Fibroblast of lung (primary cell): ENCODE results near the gene GP1BB. TPM values are rescaled to one million over a fixed set of nuclear protein-coding genes. Genes with fewer than 3 reads are reported as not detected.

Experiments used
- DNase-seq, 2 donors: peaks; one replicate each; pipeline versions ENCODE4 v3.0.0 to v3.0.0-alpha.2; 2010; ENCODE audit warnings: low read depth in 2 of 2
- H2AFZ ChIP-seq: 2 replicates; pipeline ENCODE4 v1.5.1; 2012; ENCODE audit warnings: low read length, control low read depth, inconsistent platforms
- H3K27ac ChIP-seq: 2 replicates; pipeline ENCODE4 v1.5.1; 2011; ENCODE audit warnings: low read length, control low read depth; ENCODE audit not compliant: insufficient read depth
- H3K27me3 ChIP-seq: 2 replicates; pipeline ENCODE4 v1.5.1; 2011; ENCODE audit warnings: mild to moderate bottlenecking, low read length; ENCODE audit not compliant: control insufficient read depth, insufficient read depth
- H3K36me3 ChIP-seq: 2 replicates; pipeline ENCODE4 v1.5.1; 2011; ENCODE audit warnings: low read length; ENCODE audit not compliant: control insufficient read depth, insufficient read depth
- H3K4me1 ChIP-seq: 2 replicates; pipeline ENCODE4 v1.5.1; 2011; ENCODE audit warnings: low read length; ENCODE audit not compliant: control insufficient read depth, insufficient read depth; ENCODE audit errors: extremely low read depth
- H3K4me2 ChIP-seq: 2 replicates; pipeline ENCODE4 v1.5.1; 2011; ENCODE audit warnings: low read length, control low read depth; ENCODE audit not compliant: insufficient read depth; ENCODE audit errors: extremely low read depth
- H3K4me3 ChIP-seq, 4 experiments: fragments of 200-600 bp in 1 of 4; sonication (generic) in 1 of 4; replicated peaks in 1 of 4; 2 replicates each; pipeline ENCODE4 v1.5.1; 2011 to 2016; ENCODE audit warnings: low read length in 4 of 4, low read depth in 3 of 4, mild to moderate bottlenecking in 3 of 4, control low read depth in 2 of 4, inconsistent platforms in 1 of 4, mixed read lengths in 1 of 4; ENCODE audit not compliant: insufficient read depth in 1 of 4; ENCODE audit errors: control extremely low read depth in 1 of 4
- H3K79me2 ChIP-seq: 2 replicates; pipeline ENCODE4 v1.5.1; 2012; ENCODE audit warnings: mild to moderate bottlenecking, low read length, inconsistent platforms; ENCODE audit not compliant: control insufficient read depth, insufficient read depth
- H3K9ac ChIP-seq: 2 replicates; pipeline ENCODE4 v1.5.1; 2011; ENCODE audit warnings: mild to moderate bottlenecking, low read length, control low read depth; ENCODE audit not compliant: insufficient read depth
- H3K9me3 ChIP-seq: 2 replicates; pipeline ENCODE4 v1.5.1; 2012; ENCODE audit warnings: low read depth, low read length; ENCODE audit not compliant: control insufficient read depth, insufficient read depth
- H4K20me1 ChIP-seq: 2 replicates; pipeline ENCODE4 v1.5.1; 2011; ENCODE audit warnings: low read length; ENCODE audit not compliant: control insufficient read depth, insufficient read depth; ENCODE audit errors: extremely low read depth
- CTCF ChIP-seq, 2 donors: IDR thresholded peaks in 1 of 2; conservative IDR thresholded peaks in 1 of 2; 1 replicate in 1 of 2; 2 replicates in 1 of 2; pipeline ENCODE4 v1.5.1; 2011 to 2012; ENCODE audit warnings: low read length in 2 of 2, control low read depth in 1 of 2, inconsistent platforms in 1 of 2, low read depth in 1 of 2, mild to moderate bottlenecking in 1 of 2
- EZH2 ChIP-seq: IDR thresholded peaks from 2 replicates; pipeline ENCODE4 v1.5.1; 2012; ENCODE audit warnings: low read length, control low read depth, mild to moderate bottlenecking; ENCODE audit errors: missing control alignments
- polyA plus RNA-seq, 2 donors: library from polyadenylated mRNA; depleted of rRNA in 1 of 2; stranded (reverse) in 1 of 2; unstranded in 1 of 2; fragments of >200 nt; gene quantifications; 2 replicates each; pipeline ENCODE4 v1.2.1, GENCODE V29; 2011 to 2012; ENCODE audit warnings: missing spikeins in 1 of 2
- total RNA-seq: library from RNA; depleted of rRNA; stranded (reverse); fragments of >200 nt; gene quantifications from 2 replicates; pipeline ENCODE4 v1.2.1, GENCODE V29; 2014

The GP1BB gene
- total and polyA plus RNA-seq, 2 donors (not counting 1 experiment from before 2014, with no cell fraction given) = 0.50 to 1.8 TPM

GRCh38 chr22:19759427-19760057 lies 36.2 kb downstream of the GP1BB start:
- H4K20me1 ChIP-seq = no peaks in the 10 kb centered on the region
- H3K4me1 ChIP-seq = no peaks in the 10 kb centered on the region
- TF ChIP-seq CTCF (conservative IDR thresholded peaks at IDR 0.05 in 1 of 2, IDR thresholded peaks at IDR 0.05 in 1 of 2; ENCODE audit: low read depth in 1 of 2, low read length in 2 of 2) (no peak), EZH2 (peak; percentile 98)
- H3K9me3 ChIP-seq = no peaks in the 10 kb centered on the region
- H3K79me2 ChIP-seq = no peaks in the 10 kb centered on the region
- DNase-seq = no peak
- H2AFZ ChIP-seq = no peak overlapping the region
- peaks cover 74% of the 10 kb centered on the region for H3K27me3 ChIP-seq
- no peak overlapping the region for H3K27ac ChIP-seq
- H3K4me3 ChIP-seq = no peak overlapping the region
- no peaks in the 10 kb centered on the region for H3K36me3 ChIP-seq
- H3K4me2 ChIP-seq = peak overlapping the region; percentile 32
- no peak overlapping the region for H3K9ac ChIP-seq

GRCh38 chr22:19760058-19760950 lies 37.0 kb downstream of the GP1BB start, which contains the start of gene TBX1:
TSS of gene TBX1 (plus strand) at chr22:19760778. CDS start at chr22:19760844, 66 bp downstream.
- Histone ChIP-seq H3K4me2 (peak within 1 kb of the TSS; percentile 32), H4K20me1 (no peaks in the 10 kb centered on the region), H3K9me3 (no peaks in the 10 kb centered on the region), H3K79me2 (no peaks in the 10 kb centered on the region), H3K9ac (no peak within 1 kb of the TSS), H3K27ac (no peak within 1 kb of the TSS), H3K4me1 (no peaks in the 10 kb centered on the region), H2AFZ (no peak within 1 kb of the TSS), H3K4me3 (no peak within 1 kb of the TSS), H3K36me3 (no peaks in the 10 kb centered on the region), H3K27me3 (peaks cover 76% of the 10 kb centered on the region)
- DNase-seq = no peak
- peak; percentile 67 for TF ChIP-seq EZH2
- TF ChIP-seq CTCF (conservative IDR thresholded peaks at IDR 0.05 in 1 of 2, IDR thresholded peaks at IDR 0.05 in 1 of 2; ENCODE audit: low read depth in 1 of 2, low read length in 2 of 2) = no peak

GRCh38 chr22:19760951-19761724 lies 37.8 kb downstream of the GP1BB start:
- no peak for DNase-seq
- Histone ChIP-seq H3K9me3 (no peaks in the 10 kb centered on the region), H3K27ac (no peak overlapping the region), H3K4me2 (no peak overlapping the region), H2AFZ (no peak overlapping the region), H3K27me3 (peaks cover 75% of the 10 kb centered on the region), H3K4me1 (no peaks in the 10 kb centered on the region), H4K20me1 (no peaks in the 10 kb centered on the region), H3K79me2 (no peaks in the 10 kb centered on the region), H3K4me3 (no peak overlapping the region), H3K9ac (no peak overlapping the region), H3K36me3 (no peaks in the 10 kb centered on the region)
- no peak for TF ChIP-seq CTCF (conservative IDR thresholded peaks at IDR 0.05 in 1 of 2, IDR thresholded peaks at IDR 0.05 in 1 of 2; ENCODE audit: low read depth in 1 of 2, low read length in 2 of 2)
- peak; percentile 87 for TF ChIP-seq EZH2
